ENCODE results near the gene MLH3. TPM values are rescaled to one million over a fixed set of nuclear protein-coding genes. Genes with fewer than 3 reads are reported as not detected.

Gene MLH3
- total RNA-seq, 1 donor from 2014 or later, result 17.1 TPM

- Mint-ChIP-seq H3K9me3 (ENCODE audit: unreplicated experiment) (peaks cover 13% of the 10 kb centered on the region), H3K36me3 (ENCODE audit: unreplicated experiment) (no peaks in the 10 kb centered on the region), H3K27ac (ENCODE audit: unreplicated experiment) (no peak overlapping the region), H3K4me1 (ENCODE audit: low read depth, unreplicated experiment) (peaks cover 30% of the 10 kb centered on the region), H3K27me3 (ENCODE audit: unreplicated experiment) (peaks cover 12% of the 10 kb centered on the region), H3K4me3 (ENCODE audit: unreplicated experiment) (peak overlapping the region; percentile 49)
- no peak for DNase-seq
- TF ChIP-seq CTCF (IDR thresholded peaks at IDR 0.05; ENCODE audit: partially characterized antibody, unreplicated experiment), result no peak
Observed at GRCh38 chr14:74977164-74977900, 73.9 kb downstream of the MLH3 start.

DNA sequence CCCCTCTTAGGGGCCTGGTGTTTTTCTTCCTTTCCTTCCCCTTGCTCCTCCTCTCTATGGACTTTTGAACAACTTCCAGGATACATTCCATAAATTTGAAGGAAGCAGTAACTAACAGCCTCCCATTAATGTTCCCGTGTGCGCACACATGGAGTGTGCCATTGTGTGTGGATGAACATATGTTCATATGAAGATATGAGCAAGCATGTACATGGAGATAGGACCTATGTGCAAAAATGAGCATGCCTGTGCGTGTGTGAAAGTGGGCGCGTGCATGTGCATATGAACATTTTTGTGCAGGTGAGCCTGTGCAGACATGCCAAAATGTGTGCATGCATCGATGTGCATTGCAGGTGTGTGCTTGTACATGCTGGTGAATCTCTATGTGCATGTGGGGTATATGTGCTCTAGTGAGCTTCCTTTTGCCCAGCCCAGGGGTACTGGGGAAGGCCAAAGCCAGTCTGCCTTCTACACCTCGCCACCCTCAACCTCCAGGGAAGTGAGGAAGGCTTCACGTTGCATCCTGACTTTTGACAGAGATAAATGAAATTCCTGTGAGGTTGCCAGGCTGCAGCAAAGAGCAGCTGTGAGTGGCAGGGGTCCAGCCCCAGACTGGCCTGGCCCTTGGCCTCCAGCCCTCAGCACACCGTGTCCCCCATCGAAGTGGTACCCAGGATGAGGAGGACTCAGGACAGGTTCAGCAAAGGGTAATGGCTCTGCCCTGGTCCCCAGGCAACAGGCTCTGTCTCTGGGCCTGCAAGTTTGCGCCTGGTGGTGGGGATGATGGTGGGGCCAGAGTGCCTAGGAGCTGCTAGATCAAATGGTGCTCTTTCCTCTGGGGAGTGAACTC is 74.8 kb downstream of the MLH3 start:
- no peak for TF ChIP-seq CTCF (IDR thresholded peaks at IDR 0.05; ENCODE audit: partially characterized antibody, unreplicated experiment)
- peaks cover 30% of the 10 kb centered on the region for H3K4me1 Mint-ChIP-seq (ENCODE audit: low read depth, unreplicated experiment)
- H3K27ac Mint-ChIP-seq (ENCODE audit: unreplicated experiment), result no peak overlapping the region
- peaks cover 10% of the 10 kb centered on the region for H3K27me3 Mint-ChIP-seq (ENCODE audit: unreplicated experiment)
- H3K9me3 Mint-ChIP-seq (ENCODE audit: unreplicated experiment), result peaks cover 13% of the 10 kb centered on the region
- DNase-seq, result no peak
- peak overlapping the region; percentile 49 for H3K4me3 Mint-ChIP-seq (ENCODE audit: unreplicated experiment)
- H3K36me3 Mint-ChIP-seq (ENCODE audit: unreplicated experiment), result no peaks in the 10 kb centered on the region

DNA sequence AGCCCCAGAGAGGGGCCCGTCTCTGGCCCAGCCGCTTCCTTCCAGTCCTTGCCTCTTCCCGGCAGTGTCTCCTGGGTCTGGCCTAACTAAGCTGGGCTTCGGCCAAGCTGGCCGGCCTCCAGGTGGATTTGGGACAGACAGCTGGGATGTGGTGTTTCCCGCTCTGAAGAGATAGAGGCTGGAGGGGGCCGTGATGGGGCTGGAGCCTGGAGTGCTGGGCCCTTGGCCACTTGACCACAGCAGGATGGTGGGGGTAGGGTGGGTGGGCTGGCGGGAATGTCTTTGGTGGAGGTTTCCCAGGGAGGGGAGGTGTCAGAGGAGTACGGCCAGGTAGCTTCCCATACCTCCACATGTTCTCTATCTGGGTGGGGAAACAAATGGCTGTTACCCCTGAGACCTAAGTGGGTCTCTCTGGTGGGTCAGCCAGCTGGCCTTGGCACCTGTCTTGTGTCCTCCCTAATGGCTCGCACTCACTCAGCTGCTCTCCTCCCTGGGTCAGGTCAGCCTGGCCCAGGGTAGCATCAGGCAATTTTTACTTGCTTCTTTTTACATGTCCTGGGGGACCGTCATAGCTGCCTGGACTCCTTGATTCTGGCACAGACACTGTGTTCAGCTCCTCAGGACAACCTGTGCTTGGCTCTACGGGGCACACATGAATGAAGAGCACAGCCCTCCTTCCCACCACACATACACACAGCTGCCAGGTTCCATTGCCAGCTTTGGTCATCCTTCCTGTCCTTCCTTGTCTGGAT is 76.0 kb downstream of the MLH3 start:
- H3K9me3 Mint-ChIP-seq (ENCODE audit: unreplicated experiment), result peaks cover 13% of the 10 kb centered on the region
- H3K4me3 Mint-ChIP-seq (ENCODE audit: unreplicated experiment), result peak overlapping the region; percentile 41
- no peak overlapping the region for H3K27ac Mint-ChIP-seq (ENCODE audit: unreplicated experiment)
- no peaks in the 10 kb centered on the region for H3K36me3 Mint-ChIP-seq (ENCODE audit: unreplicated experiment)
- no peak for TF ChIP-seq CTCF (IDR thresholded peaks at IDR 0.05; ENCODE audit: partially characterized antibody, unreplicated experiment)
- peaks cover 9% of the 10 kb centered on the region for H3K27me3 Mint-ChIP-seq (ENCODE audit: unreplicated experiment)
- H3K4me1 Mint-ChIP-seq (ENCODE audit: low read depth, unreplicated experiment), result peaks cover 32% of the 10 kb centered on the region
- no peak for DNase-seq

- Mint-ChIP-seq H3K27me3 (ENCODE audit: unreplicated experiment) (peaks cover 9% of the 10 kb centered on the region), H3K9me3 (ENCODE audit: unreplicated experiment) (peaks cover 9% of the 10 kb centered on the region), H3K4me3 (ENCODE audit: unreplicated experiment) (peak overlapping the region; percentile 44), H3K4me1 (ENCODE audit: low read depth, unreplicated experiment) (peaks cover 28% of the 10 kb centered on the region), H3K27ac (ENCODE audit: unreplicated experiment) (no peak overlapping the region), H3K36me3 (ENCODE audit: unreplicated experiment) (no peaks in the 10 kb centered on the region)
- TF ChIP-seq CTCF (IDR thresholded peaks at IDR 0.05; ENCODE audit: partially characterized antibody, unreplicated experiment), result no peak
- no peak for DNase-seq
Observed at GRCh38 chr14:74974364-74975058, 76.8 kb downstream of the MLH3 start.
